Activated T-cell treated with anti-CD3 and anti-CD28 coated beads, Interleukin-2, amount 50 U/mL, for 24 hours (primary cell): Measurements from ENCODE around the gene SF3B4.
"Not testable (repeated sequence)": the region's sequence is repeated elsewhere in the genome, so short reads cannot be mapped to it uniquely, and the experiment has no call there.

Experiments used
- DNase-seq: peaks from one replicate; pipeline ENCODE4 v3.0.0-alpha.2; 2020
- H3K27ac Mint-ChIP-seq: 2 replicates; pipeline ENCODE4 v1.8.0; 2020; ENCODE audit warnings: mild to moderate bottlenecking, mixed read lengths
- H3K27me3 Mint-ChIP-seq: 2 replicates; pipeline ENCODE4 v1.8.0; 2020; ENCODE audit warnings: mixed read lengths
- H3K36me3 Mint-ChIP-seq: 2 replicates; pipeline ENCODE4 v1.8.0; 2020; ENCODE audit warnings: low read depth, mixed read lengths
- H3K4me1 Mint-ChIP-seq: 2 replicates; pipeline ENCODE4 v1.8.0; 2020; ENCODE audit warnings: low read depth, mixed read lengths
- H3K4me3 Mint-ChIP-seq: 2 replicates; pipeline ENCODE4 v1.8.0; 2020; ENCODE audit warnings: mild to moderate bottlenecking, moderate library complexity, mixed read lengths
- H3K9me3 Mint-ChIP-seq: 2 replicates; pipeline ENCODE4 v1.8.0; 2020; ENCODE audit warnings: mixed read lengths

SF3B4 gene, protein sequence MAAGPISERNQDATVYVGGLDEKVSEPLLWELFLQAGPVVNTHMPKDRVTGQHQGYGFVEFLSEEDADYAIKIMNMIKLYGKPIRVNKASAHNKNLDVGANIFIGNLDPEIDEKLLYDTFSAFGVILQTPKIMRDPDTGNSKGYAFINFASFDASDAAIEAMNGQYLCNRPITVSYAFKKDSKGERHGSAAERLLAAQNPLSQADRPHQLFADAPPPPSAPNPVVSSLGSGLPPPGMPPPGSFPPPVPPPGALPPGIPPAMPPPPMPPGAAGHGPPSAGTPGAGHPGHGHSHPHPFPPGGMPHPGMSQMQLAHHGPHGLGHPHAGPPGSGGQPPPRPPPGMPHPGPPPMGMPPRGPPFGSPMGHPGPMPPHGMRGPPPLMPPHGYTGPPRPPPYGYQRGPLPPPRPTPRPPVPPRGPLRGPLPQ

DNA sequence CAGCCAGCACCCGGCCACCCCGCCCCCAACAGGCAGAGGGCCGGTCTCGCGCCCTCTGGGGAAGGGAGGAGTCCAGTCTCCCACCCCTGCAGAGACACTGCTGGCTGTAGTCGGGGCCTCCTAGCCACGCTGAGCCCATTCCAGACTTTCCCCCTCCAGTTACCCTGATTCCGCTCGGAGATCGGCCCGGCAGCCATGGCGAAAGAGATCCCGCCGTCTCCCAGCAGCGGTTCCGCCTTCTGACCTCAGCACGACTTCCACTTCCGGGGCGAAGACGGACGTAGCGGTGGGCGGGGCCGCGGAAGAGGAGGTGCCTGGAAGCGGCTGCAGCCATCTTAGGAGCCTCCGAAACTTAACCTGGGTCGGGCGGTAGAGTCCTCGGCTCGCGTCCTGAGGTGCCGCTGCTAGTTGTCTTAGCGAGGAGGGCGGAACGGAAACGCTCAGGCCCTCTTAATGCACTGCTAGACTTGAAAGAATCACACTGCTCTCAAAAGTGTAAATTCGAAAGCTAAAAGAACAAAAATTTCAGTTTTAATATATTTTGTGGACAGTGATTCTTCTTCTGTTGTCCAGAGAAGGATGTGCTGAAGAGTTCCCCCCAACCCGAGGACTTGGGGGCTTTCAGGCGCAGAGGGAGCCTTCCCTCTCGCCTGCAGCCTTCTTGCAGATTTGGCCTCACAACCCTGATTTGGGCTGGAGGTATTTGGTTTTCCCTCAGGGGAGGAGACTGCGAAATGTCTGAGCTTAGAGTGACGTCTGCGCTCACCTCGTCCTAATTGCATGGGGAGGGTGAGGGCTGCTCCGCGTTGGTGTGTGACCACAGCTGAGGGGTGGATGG is at the start of gene SF3B4:
TSS of gene SF3B4 (minus strand) at position 241 of the 838 bp plus-strand sequence. CDS start at position 197, 44 bp downstream.
- H3K4me3 Mint-ChIP-seq = peak within 1 kb of the TSS; percentile 97
- peaks cover 51% of the 10 kb centered on the region for H3K4me1 Mint-ChIP-seq
- peak within 1 kb of the TSS; percentile 94 for H3K27ac Mint-ChIP-seq
- peaks cover 54% of the 10 kb centered on the region for H3K36me3 Mint-ChIP-seq
- peak; percentile 96 for DNase-seq
- H3K9me3 Mint-ChIP-seq = no peaks in the 10 kb centered on the region
- no peaks in the 10 kb centered on the region for H3K27me3 Mint-ChIP-seq

DNA sequence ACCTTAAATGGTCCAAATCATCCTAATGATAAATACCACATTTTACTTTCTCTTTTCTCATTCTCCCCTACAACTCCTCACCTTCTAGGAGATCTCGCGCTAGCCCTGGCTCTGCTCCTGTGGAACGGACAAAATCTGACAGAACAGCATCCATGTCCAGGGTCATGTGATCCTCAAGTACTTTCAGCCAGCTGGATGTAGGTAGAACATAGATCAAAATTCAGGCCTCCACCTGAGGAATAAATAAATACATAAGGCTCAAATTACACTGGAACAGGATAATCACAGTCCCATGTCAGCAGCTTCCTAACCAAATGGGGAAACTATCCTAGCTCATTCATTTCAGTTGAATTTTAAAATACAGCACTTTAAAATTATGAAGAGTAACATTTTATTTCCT is 49.7 kb upstream of the SF3B4 start:
- no peak for DNase-seq
- Mint-ChIP-seq H3K27ac (no peak overlapping the region), H3K36me3 (peaks cover 80% of the 10 kb centered on the region), H3K27me3 (no peaks in the 10 kb centered on the region), H3K9me3 (no peaks in the 10 kb centered on the region), H3K4me1 (peaks cover 32% of the 10 kb centered on the region), H3K4me3 (no peak overlapping the region)

DNA sequence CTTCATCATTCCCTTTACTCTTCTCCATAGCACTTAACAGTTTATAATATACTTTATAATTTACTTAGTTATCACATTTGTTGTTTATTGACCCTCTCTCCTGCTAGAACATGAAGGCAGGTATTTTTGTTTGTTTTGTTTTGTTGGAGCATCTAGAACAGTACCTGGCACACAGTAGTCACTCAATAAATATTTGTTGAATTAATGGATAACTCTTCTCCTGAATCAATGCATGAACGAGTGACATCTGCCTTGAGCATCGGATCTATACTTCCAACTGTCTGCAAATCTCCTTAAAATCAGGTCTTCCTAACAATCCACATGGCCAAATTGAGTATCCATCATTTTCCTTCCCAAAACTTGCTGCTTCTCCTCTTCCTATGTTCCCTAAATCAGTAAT is 44.9 kb upstream of the SF3B4 start:
- Mint-ChIP-seq H3K9me3 (no peaks in the 10 kb centered on the region), H3K36me3 (peaks cover 85% of the 10 kb centered on the region), H3K4me3 (no peak overlapping the region), H3K27ac (no peak overlapping the region), H3K27me3 (no peaks in the 10 kb centered on the region), H3K4me1 (peaks cover 3% of the 10 kb centered on the region)
- no peak for DNase-seq

DNA sequence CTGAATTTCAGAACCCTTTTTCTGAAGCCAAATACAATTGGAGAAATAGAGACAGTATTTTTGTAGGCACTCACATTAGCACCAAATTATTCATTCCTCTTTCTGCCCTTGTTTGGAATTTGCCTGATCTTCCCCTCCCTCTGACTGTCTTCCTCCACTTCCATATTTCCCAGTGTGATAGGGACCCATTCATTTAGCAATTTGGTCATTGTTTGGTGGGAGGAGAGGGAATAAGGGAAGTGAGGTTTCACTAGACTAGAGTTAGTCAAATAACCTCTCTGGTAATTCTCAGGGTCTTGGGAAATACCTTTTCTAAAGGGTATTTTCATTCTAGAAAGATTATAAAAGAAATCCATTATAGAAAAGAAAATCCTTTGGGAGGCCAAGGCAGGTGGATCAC is 40.0 kb upstream of the SF3B4 start:
- DNase-seq = no peak
- no peak overlapping the region for H3K27ac Mint-ChIP-seq
- H3K27me3 Mint-ChIP-seq = no peaks in the 10 kb centered on the region
- H3K36me3 Mint-ChIP-seq = peaks cover 83% of the 10 kb centered on the region
- H3K4me3 Mint-ChIP-seq = no peak overlapping the region
- peaks cover 9% of the 10 kb centered on the region for H3K4me1 Mint-ChIP-seq
- H3K9me3 Mint-ChIP-seq = no peaks in the 10 kb centered on the region

DNA sequence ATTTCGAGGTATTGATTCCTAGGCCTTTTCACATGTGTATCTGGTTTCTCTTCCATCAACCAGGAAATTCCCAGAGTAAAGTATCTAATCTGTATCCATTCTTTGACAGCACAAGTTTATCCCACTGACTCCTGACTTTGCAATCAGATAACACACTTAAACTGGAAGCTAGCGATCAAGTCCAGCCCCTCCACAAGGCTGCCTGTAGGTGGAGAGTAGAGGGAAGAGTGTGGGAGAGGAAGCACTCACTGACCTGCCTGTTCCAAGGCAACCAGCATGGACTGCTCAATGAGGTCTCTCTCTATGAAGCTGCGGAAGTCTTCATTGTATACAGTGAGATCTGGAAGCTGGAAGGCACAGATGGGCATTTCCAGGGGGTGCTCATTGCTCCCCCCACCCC is 39.4 kb upstream of the SF3B4 start:
- peaks cover 15% of the 10 kb centered on the region for H3K4me1 Mint-ChIP-seq
- peak overlapping the region; percentile 12 for H3K27ac Mint-ChIP-seq
- no peaks in the 10 kb centered on the region for H3K27me3 Mint-ChIP-seq
- H3K9me3 Mint-ChIP-seq = no peaks in the 10 kb centered on the region
- peaks cover 82% of the 10 kb centered on the region for H3K36me3 Mint-ChIP-seq
- H3K4me3 Mint-ChIP-seq = no peak overlapping the region
- DNase-seq = no peak

DNA sequence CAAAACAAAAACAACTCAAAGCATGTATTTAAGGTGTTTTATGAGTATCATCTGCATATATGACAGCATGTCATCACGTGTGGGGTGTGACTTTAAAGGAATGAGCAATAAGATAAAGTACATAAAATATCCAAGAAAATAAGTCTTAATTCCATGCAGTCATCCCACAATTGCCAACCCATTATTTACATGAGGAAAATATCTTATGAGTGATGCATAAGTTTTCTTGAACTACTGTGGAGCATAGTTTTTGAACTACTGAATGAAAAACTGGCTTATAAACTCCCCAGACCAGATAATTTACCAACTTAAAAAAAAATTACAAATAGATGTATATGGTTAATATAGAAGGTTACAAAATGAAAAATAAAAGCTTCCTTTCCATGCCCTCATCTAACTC is 38.8 kb upstream of the SF3B4 start:
- Mint-ChIP-seq H3K36me3 (peaks cover 82% of the 10 kb centered on the region), H3K9me3 (no peaks in the 10 kb centered on the region), H3K4me1 (peaks cover 16% of the 10 kb centered on the region), H3K27ac (peak overlapping the region; percentile 47), H3K4me3 (no peak overlapping the region), H3K27me3 (no peaks in the 10 kb centered on the region)
- no peak for DNase-seq

DNA sequence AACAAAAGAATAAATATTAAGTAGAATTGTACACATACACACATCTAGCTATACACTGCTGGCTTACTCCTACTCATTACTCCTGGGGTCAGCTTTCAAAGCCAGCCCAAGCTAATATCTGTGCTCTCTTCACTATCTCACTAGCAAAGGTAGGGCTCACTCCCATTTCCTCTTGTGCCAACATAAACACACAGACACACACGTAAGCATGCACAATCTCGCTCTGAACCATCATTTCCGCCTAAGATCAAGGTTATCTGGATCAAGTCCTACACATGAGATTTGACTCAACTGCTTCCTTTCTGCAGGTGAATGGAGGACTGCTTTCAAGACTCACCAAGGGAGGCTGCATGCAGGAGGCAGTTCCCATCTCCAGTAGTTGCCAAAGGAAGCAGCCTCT is 37.8 kb upstream of the SF3B4 start:
- H3K4me3 Mint-ChIP-seq = no peak overlapping the region
- no peak overlapping the region for H3K27ac Mint-ChIP-seq
- H3K9me3 Mint-ChIP-seq = no peaks in the 10 kb centered on the region
- DNase-seq = no peak
- peaks cover 82% of the 10 kb centered on the region for H3K36me3 Mint-ChIP-seq
- H3K27me3 Mint-ChIP-seq = no peaks in the 10 kb centered on the region
- H3K4me1 Mint-ChIP-seq = peaks cover 16% of the 10 kb centered on the region

DNA sequence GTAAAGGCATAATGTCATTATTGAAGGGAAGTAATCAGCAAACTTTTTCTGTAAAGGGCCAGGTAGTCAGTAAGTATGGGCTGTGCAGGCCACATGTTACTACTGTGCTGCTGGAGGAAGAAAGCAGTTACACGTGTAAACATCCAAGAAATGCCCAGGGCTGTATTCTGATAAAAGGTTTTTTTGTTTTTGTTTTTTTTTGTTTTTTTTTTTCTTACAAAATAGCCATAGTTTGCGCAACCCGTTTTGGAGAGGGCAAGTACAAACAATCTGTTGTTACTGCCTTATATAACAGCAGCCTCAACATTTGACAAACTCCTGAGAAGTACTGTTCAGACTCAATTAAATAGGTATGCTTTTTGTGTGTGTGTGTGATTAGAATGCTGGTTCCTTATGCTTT is 35.8 kb upstream of the SF3B4 start:
- Mint-ChIP-seq H3K36me3 (peaks cover 89% of the 10 kb centered on the region), H3K27ac (no peak overlapping the region), H3K4me3 (no peak overlapping the region), H3K9me3 (no peaks in the 10 kb centered on the region), H3K4me1 (peaks cover 16% of the 10 kb centered on the region), H3K27me3 (no peaks in the 10 kb centered on the region)
- DNase-seq = no peak

DNA sequence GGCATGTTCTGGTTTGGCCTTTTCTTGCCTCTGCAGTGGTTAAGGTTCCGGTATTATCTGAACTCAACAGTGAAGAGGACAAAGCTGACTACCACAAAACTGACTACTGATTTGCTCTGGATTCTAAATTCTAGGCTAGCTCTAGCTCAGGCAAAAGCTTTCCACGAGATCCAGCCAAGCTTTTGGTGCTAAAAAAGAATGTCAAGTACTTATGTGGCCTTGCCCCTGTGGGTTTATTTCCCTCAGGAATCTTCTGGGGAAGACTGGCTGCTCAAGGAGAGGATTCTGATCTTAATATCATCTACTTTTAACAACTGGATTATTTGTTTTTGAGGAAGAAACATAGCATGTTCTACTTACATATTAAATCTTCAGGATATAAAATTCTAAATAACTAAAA is 35.1 kb upstream of the SF3B4 start:
- H3K9me3 Mint-ChIP-seq = no peaks in the 10 kb centered on the region

DNA sequence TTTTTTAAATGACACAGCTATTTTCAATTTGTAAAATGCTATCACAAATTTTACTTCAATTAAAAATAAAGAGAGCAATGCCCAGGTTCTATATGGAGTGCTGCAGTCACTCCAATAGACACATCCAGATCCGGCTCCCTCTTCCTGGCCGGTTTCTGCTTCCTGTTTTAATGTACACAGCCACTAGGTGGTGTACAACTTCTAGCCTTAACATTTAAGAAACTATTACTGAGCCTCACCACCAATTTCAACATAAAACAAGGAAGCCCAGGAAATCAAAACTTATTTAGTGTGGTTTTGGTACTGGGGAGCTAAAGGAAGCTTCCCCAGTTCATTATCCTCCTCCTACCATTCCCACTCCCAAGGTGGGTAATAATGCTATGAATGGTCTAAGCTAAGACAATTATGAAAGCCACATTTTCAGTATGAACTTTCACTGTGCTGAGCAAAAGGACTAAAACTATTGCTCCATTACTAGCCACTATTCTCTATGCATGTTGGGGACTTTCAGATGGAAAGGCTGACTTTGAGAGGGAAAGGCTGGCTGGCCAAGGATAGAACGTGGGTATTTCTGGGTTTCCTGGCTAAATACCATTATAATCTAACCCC is 34.5 kb upstream of the SF3B4 start:
- Mint-ChIP-seq H3K4me1 (peaks cover 16% of the 10 kb centered on the region), H3K27ac (peak overlapping the region; percentile 14), H3K36me3 (peaks cover 89% of the 10 kb centered on the region), H3K27me3 (no peaks in the 10 kb centered on the region), H3K9me3 (no peaks in the 10 kb centered on the region), H3K4me3 (no peak overlapping the region)
- no peak for DNase-seq

More for the DNA sequence above, 35.1 kb upstream of the SF3B4 start:
- DNase-seq = no peak
- Mint-ChIP-seq H3K4me1 (peaks cover 16% of the 10 kb centered on the region), H3K4me3 (no peak overlapping the region), H3K27me3 (no peaks in the 10 kb centered on the region), H3K36me3 (peaks cover 90% of the 10 kb centered on the region), H3K27ac (peak overlapping the region; percentile 37)

DNA sequence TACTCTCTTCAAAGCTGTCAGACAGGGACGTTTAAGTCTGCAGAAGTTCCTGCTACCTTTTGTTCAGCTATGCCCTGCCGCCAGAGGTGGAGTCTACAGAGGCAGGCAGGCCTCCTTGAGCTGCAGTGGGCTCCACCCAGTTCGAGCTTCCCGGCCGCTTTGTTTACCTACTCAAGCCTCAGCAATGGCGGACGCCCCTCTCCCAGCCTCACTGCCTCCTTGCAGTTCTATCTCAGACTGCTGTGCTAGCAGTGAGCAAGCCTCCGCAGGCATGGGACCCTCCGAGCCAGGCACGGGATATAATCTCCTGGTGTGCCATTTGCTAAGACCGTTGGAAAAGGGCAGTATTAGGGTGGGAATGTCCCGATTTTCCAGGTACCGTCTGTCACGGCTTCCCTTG is 29.9 kb upstream of the SF3B4 start:
- H3K27me3 Mint-ChIP-seq, H3K27ac Mint-ChIP-seq, H3K4me1 Mint-ChIP-seq, DNase-seq, H3K4me3 Mint-ChIP-seq, H3K9me3 Mint-ChIP-seq: not testable (repeated sequence)
- peaks cover 94% of the 10 kb centered on the region for H3K36me3 Mint-ChIP-seq

DNA sequence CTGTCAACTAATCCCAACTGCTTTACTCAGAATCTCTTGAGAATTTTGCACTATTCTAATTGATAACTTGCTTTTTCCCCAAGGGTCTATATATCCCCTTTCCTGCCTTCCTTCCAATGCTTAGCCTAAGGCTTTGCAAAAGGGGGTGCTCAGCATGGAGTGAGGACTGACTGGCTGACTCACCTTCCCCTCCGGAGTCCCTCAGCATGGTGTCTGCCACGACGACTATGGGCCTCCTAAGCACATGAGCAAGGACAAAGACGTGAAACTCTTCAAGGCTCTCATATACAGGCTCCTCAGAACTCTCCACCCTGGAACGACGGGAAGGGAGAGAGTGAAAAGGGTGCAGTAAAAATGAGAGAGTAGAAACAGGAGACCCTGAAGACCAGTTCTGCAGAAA is 22.3 kb upstream of the SF3B4 start:
- H3K4me1 Mint-ChIP-seq = no peaks in the 10 kb centered on the region
- no peaks in the 10 kb centered on the region for H3K9me3 Mint-ChIP-seq
- H3K27me3 Mint-ChIP-seq = no peaks in the 10 kb centered on the region
- peaks cover 88% of the 10 kb centered on the region for H3K36me3 Mint-ChIP-seq
- H3K27ac Mint-ChIP-seq = no peak overlapping the region
- no peak overlapping the region for H3K4me3 Mint-ChIP-seq
- DNase-seq = no peak

DNA sequence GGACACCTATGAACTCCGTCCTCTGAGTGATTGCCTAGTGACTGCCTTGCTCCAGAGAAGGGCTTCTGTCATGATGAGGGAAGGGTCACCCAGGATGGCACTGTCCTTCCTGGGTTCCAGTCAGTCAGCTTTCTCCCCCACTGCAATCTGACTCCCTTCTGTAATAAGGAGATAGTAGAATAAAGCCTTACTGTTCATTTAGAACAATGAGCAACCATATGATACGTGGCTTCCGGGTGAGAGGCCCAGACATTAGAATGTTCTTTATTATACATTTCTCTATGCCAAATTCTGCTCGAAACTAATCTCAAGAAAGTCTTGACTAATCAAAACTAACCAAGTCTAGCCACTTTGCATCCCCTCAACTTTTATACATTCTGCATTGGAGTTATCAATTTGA is 17.6 kb upstream of the SF3B4 start:
- Mint-ChIP-seq H3K4me1 (peaks cover 13% of the 10 kb centered on the region), H3K36me3 (peaks cover 73% of the 10 kb centered on the region), H3K4me3 (no peak overlapping the region), H3K9me3 (no peaks in the 10 kb centered on the region), H3K27me3 (no peaks in the 10 kb centered on the region), H3K27ac (no peak overlapping the region)
- DNase-seq = no peak

DNA sequence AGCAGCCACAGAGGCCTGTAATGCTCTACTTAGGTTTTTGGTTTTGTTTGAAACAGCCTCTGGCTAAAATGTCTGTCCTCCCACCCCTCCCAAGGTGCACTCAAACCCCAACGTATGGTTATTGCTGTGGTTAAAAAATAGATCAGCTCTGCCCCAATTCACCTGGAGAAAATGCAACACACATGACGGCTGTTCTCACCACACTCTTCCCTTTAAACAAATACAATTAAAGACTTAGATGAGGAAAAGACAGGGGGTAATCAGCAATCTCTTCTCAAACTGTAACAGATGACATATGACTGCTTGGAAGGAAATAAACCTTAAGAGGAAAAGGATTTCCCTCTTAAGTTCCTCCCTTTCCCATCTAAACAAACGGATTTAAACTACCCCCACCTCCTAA is 15.3 kb upstream of the SF3B4 start:
- Mint-ChIP-seq H3K4me1 (peaks cover 33% of the 10 kb centered on the region), H3K36me3 (peaks cover 50% of the 10 kb centered on the region), H3K4me3 (no peak overlapping the region), H3K9me3 (no peaks in the 10 kb centered on the region), H3K27ac (no peak overlapping the region), H3K27me3 (no peaks in the 10 kb centered on the region)
- DNase-seq = no peak

DNA sequence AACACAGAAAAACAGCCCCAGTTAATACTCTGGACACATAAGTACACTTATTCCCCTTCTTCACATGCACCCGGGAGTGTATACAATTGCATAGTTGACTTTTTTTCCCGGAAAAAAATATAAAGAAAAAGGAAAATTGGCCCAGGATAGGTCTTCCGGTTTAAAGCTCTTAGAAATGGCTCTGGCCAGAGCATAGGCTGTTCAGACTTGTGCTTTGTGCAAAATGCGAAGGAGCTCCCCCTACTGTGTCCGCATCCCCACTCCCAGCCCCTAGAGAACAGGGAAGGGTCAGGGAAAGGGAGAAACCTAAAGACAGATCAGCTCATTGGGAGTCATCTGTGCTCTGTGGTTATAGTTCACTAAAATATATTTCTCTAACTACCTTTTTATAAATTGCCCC is 14.6 kb upstream of the SF3B4 start:
- Mint-ChIP-seq H3K4me1 (peaks cover 40% of the 10 kb centered on the region), H3K4me3 (no peak overlapping the region), H3K27me3 (no peaks in the 10 kb centered on the region), H3K9me3 (no peaks in the 10 kb centered on the region), H3K36me3 (peaks cover 45% of the 10 kb centered on the region), H3K27ac (no peak overlapping the region)
- no peak for DNase-seq
